Psoas muscle (tissue), 8 donors: ENCODE results near the gene MIER2. TPM values are rescaled to one million over a fixed set of nuclear protein-coding genes. Genes with fewer than 3 reads are reported as not detected.

ENCODE experiments used
- ATAC-seq, 4 donors: fragments of 200-7000 bp; cut with Tn5 transposase; one replicate each; pipeline ENCODE4 v1.9.1; 2020; ENCODE audit warnings: moderate library complexity in 3 of 4, mild to moderate bottlenecking in 2 of 4
- DNase-seq, 2 donors: peaks; one replicate each; pipeline ENCODE4 v3.0.0-alpha.2; 2020
- H3K27ac ChIP-seq: fragments of 200-600 bp; one replicate; pipeline ENCODE4 v1.8.0; 2022
- H3K27me3 ChIP-seq, 3 donors: fragments of 200-600 bp in 1 of 3; one replicate each; pipeline versions ENCODE4 v1.6.1 to v1.8.0; 2013 to 2022; ENCODE audit warnings: low read length in 2 of 3, mild to moderate bottlenecking in 2 of 3, moderate library complexity in 1 of 3; ENCODE audit not compliant: insufficient read depth in 3 of 3
- H3K36me3 ChIP-seq, 2 donors: fragments of 200-600 bp in 1 of 2; one replicate each; pipeline versions ENCODE4 v1.6.1 to v1.8.0; 2013 to 2022; ENCODE audit warnings: low read depth in 1 of 2, mild to moderate bottlenecking in 1 of 2, moderate library complexity in 1 of 2; ENCODE audit not compliant: insufficient read depth in 1 of 2
- H3K4me1 ChIP-seq: fragments of 200-600 bp; one replicate; pipeline ENCODE4 v1.8.0; 2022
- H3K4me3 ChIP-seq: fragments of 200-600 bp; one replicate; pipeline ENCODE4 v1.8.0; 2022; ENCODE audit warnings: mild to moderate bottlenecking
- H3K9me3 ChIP-seq: fragments of 200-600 bp; one replicate; pipeline ENCODE4 v1.8.0; 2022
- CTCF ChIP-seq: fragments of 200-600 bp; IDR thresholded peaks from one replicate; pipeline ENCODE4 v1.8.0; 2022; ENCODE audit warnings: antibody characterized with exemption
- WGBS, 3 donors: extraction: QIAGEN DNeasy Blood & Tissue Kit; methylation state at CpG; one replicate each; pipeline versions ENCODE4 v1.1.6 to v1.1.7; 2013; 5-methylcytosine and 5-hydroxymethylcytosine counted together
- intact Hi-C, 2 donors: fragments of 100-400 bp; cut with DNase I; formaldehyde crosslinking; loops; one replicate each; pipeline versions ENCODE4 v1.11.0 to v1.14.2; 2022
- polyA plus RNA-seq, 3 donors: library from polyadenylated mRNA; stranded (reverse); fragments of 200-250 nt; gene quantifications; one replicate each; pipeline ENCODE4 v1.2.3, GENCODE V29; 2013
- total RNA-seq, 4 donors: library from RNA; stranded (reverse); fragmentation: NEBNext Ultra II Directional in 2 of 4; extraction: Animal tissue kit (Norgen Biotek cat#: 25700) in 2 of 4; gene quantifications; one replicate each; pipeline versions ENCODE4 v1.2.1 to v1.2.4, GENCODE V29; 2021 to 2023
- donor health status: healthy with polysubstance abuse.
- donor health status: DM: no; HTN: no; CAD: no; lungs with moderate emphysema.
- donor health status: Bipolar disorder and iron deficiency.
- donor health status: healthy.
- donor health status: DM: yes; HTN: yes; CAD: no.
- donor health status: DM: no; HTN: no; CAD: no.
- donor health status: DM: no; HTN: no; CAD: no.
- donor health status: DM: yes; HTN: yes; CAD: no.

Gene MIER2
- total and polyA plus RNA-seq, 7 donors: 13.3 to 22.2 (median 19.1) TPM

GRCh38 chr19:290372-291005 lies 54.1 kb downstream of the MIER2 start:
- Histone ChIP-seq H3K4me1 (no peaks in the 10 kb centered on the region), H3K27ac (no peak overlapping the region), H3K4me3 (peak overlapping the region; percentile 49), H3K9me3 (no peaks in the 10 kb centered on the region), H3K27me3 (peaks cover 4 to 72% (median 32%) of the 10 kb centered on the region in 3 donors), H3K36me3 (no peaks in the 10 kb centered on the region)
- 2 to 4% (median 2%) methylated on average over 30 to 51 of the region's 51 CpGs for WGBS, 3 donors
- no peak for TF ChIP-seq CTCF
- DNase-seq: peak in 1 of 2 donors; percentile 45
- intact Hi-C loops: no loop called here
- no peak for ATAC-seq

GRCh38 chr19:289651-290371 lies 54.8 kb downstream of the MIER2 start:
- Histone ChIP-seq H3K27me3 (peaks cover 4 to 66% (median 29%) of the 10 kb centered on the region in 3 donors), H3K4me3 (no peak overlapping the region), H3K9me3 (no peaks in the 10 kb centered on the region), H3K27ac (no peak overlapping the region), H3K4me1 (no peaks in the 10 kb centered on the region), H3K36me3 (no peaks in the 10 kb centered on the region)
- intact Hi-C loops: no loop called here
- no peak for ATAC-seq
- no peak for TF ChIP-seq CTCF
- DNase-seq: peak in 1 of 2 donors; percentile 36
- WGBS, 3 donors: 37 to 43% (median 38%) methylated on average over 25 to 26 of the region's 26 CpGs

DNA sequence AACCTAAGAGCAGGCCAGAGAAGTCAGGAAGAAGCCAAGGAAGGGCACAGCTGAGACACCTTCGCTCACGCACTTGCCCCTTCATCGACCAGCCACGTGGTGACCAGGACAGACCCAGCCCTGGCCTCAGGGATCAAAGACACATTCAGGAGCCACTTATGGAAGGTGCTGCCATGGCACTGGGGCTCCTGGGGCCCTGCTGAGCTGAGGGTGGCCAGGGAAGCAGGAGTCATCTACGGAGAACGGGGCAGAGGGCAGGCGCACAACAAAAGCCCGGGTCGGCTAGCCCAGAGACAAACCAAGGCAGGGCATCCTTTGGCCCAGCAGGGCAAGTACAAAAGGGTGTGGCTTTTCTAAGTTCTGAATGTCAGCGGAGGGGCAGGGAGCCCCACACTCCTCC lies 55.7 kb downstream of the MIER2 start:
- H3K27ac ChIP-seq: no peak overlapping the region
- no peaks in the 10 kb centered on the region for H3K4me1 ChIP-seq
- no peak for TF ChIP-seq CTCF
- no peak overlapping the region for H3K4me3 ChIP-seq
- H3K9me3 ChIP-seq: no peaks in the 10 kb centered on the region
- H3K36me3 ChIP-seq: no peaks in the 10 kb centered on the region
- 70 to 72% (median 71%) methylated on average over 10 of the region's 10 CpGs for WGBS, 3 donors
- intact Hi-C loops: no loop called here
- ATAC-seq: no peak
- peak in 1 of 2 donors; percentile 20 for DNase-seq
- peaks cover 4 to 57% (median 24%) of the 10 kb centered on the region in 3 donors for H3K27me3 ChIP-seq

- intact Hi-C loops: no loop called here
- no peak for TF ChIP-seq CTCF
- Histone ChIP-seq H3K4me3 (no peak overlapping the region), H3K9me3 (no peaks in the 10 kb centered on the region), H3K36me3 (no peaks in the 10 kb centered on the region), H3K27ac (no peak overlapping the region), H3K27me3 (peaks cover 0 to 42% (median 17%) of the 10 kb centered on the region in 3 donors), H3K4me1 (no peaks in the 10 kb centered on the region)
- ATAC-seq: no peak
- 76 to 81% (median 77%) methylated on average over 19 of the region's 19 CpGs for WGBS, 3 donors
- DNase-seq: peak in 1 of 2 donors; percentile 34
These were observed 57.2 kb downstream of the MIER2 start for GRCh38 chr19:287381-287871.
